Retinal pigment epithelial cell (primary cell): Measurements from ENCODE around the gene ARSB.

ENCODE experiments used
- DNase-seq: peaks from one replicate; pipeline ENCODE4 v3.0.0-alpha.2; 2010; ENCODE audit warnings: low read depth
- H3K4me3 ChIP-seq: 2 replicates; pipeline ENCODE4 v1.5.1; 2011; ENCODE audit warnings: mild to moderate bottlenecking, low read length, control low read depth, moderate library complexity
- TF ChIP-seq, protein P1 (sequence below): conservative IDR thresholded peaks from 2 replicates; pipeline ENCODE4 v1.5.1; 2011; ENCODE audit warnings: low read depth, low read length, control low read depth, inconsistent platforms

ARSB gene

DNA sequence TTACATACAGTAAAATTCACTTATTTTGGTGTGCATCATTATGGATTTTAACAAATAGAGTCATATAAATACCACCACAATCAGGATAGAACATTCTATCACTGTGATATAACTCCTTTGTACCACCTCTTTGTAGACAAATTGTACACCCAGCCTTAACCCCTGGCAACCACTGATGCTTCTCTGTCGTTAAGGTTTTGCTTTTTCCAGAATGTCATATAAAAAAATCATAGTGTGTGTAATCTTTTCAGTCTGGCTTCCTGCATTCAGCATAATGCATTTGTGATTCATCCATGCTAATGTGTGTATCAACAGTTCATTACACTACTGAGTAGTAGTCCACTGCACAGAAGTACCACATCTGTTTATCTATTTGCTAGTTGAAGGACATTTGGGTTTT lies 81.2 kb downstream of the ARSB start:
- TF ChIP-seq, protein P1, sequence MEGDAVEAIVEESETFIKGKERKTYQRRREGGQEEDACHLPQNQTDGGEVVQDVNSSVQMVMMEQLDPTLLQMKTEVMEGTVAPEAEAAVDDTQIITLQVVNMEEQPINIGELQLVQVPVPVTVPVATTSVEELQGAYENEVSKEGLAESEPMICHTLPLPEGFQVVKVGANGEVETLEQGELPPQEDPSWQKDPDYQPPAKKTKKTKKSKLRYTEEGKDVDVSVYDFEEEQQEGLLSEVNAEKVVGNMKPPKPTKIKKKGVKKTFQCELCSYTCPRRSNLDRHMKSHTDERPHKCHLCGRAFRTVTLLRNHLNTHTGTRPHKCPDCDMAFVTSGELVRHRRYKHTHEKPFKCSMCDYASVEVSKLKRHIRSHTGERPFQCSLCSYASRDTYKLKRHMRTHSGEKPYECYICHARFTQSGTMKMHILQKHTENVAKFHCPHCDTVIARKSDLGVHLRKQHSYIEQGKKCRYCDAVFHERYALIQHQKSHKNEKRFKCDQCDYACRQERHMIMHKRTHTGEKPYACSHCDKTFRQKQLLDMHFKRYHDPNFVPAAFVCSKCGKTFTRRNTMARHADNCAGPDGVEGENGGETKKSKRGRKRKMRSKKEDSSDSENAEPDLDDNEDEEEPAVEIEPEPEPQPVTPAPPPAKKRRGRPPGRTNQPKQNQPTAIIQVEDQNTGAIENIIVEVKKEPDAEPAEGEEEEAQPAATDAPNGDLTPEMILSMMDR, result no peak
- no peak for DNase-seq
- no peak overlapping the region for H3K4me3 ChIP-seq

DNA sequence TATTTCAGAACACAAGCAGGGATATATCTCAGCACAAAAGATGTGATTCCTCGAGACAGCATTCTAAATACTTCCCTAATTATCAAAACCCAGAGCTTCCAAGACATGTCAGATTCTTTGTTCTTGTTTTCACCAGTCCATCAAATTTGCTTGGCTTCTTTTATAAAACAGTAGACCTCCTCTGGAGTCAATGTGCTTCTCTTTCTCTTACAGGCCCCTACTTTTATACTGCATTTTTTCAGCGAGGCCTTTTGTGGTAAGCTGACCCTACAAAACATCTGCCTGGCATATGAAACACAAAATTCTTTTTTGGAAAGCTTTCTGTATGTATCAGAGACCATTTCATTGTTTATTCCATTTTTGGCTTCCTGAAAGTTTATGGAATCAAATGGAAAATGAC lies 81.8 kb downstream of the ARSB start:
- TF ChIP-seq, protein P1, result no peak
- no peak for DNase-seq
- no peak overlapping the region for H3K4me3 ChIP-seq

DNA sequence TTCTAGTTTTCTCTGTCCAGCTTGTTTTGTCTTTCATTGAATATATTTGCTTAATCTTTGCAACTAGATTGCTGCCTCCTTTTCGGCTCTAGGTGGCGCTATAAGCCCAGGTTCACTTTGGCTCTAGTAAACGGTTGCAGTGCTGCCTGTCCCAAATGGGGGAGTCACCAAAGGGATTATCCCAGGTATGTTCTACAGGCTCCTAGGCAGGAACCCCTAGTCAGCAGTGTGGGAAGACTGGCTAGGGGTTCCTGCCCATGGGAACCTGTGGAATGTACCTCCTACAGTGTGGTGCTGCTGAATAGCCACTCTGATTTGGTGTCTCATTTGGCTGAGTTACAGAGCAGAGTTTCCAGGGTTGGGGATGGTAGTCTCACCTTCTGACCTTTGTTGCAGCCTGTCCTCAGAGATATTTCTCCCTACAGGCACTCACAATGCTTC lies 85.2 kb downstream of the ARSB start:
- no peak for DNase-seq
- H3K4me3 ChIP-seq, result no peak overlapping the region
- TF ChIP-seq, protein P1, result peak; percentile 86

DNA sequence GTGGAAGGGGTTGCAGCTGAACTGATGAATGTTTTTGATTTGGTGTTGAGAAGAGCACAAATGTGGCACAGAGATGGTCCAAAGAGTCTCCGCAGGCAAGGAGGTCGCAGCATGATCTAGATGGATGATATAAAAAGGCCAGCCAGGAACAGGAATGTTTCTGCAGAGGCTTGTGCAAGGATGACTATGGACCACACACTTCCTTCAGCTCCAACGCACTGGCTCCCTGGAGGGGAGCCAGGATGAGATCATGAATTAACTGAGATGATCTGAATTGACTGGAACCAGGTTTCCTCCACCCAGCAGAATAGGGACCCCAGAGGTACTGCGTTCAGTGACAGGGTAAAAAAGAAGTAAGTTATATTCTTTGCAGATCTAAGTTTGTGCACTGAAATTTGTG lies 89.0 kb downstream of the ARSB start:
- H3K4me3 ChIP-seq, result no peak overlapping the region
- TF ChIP-seq, protein P1, result no peak
- DNase-seq, result no peak

DNA sequence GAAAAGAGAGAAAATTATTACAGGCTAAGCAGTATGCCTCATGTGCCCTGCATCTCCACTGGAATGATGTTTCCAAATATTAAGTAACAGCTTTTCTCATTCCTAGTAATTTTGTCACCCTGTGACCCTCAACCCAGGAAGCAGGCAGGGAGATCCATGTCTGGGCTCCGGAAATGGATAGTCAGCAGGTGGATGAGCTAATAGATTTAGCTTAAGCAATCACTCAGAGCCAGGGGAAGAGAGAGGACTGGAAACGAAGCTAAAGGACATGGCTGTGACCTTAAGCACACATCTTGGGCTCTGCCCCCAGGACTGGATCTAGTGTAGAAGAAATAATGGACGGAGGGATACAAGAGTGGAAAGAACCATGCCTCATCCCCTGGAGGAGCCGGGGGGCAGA lies 89.5 kb downstream of the ARSB start:
- DNase-seq, result no peak
- TF ChIP-seq, protein P1, result no peak
- no peak overlapping the region for H3K4me3 ChIP-seq

DNA sequence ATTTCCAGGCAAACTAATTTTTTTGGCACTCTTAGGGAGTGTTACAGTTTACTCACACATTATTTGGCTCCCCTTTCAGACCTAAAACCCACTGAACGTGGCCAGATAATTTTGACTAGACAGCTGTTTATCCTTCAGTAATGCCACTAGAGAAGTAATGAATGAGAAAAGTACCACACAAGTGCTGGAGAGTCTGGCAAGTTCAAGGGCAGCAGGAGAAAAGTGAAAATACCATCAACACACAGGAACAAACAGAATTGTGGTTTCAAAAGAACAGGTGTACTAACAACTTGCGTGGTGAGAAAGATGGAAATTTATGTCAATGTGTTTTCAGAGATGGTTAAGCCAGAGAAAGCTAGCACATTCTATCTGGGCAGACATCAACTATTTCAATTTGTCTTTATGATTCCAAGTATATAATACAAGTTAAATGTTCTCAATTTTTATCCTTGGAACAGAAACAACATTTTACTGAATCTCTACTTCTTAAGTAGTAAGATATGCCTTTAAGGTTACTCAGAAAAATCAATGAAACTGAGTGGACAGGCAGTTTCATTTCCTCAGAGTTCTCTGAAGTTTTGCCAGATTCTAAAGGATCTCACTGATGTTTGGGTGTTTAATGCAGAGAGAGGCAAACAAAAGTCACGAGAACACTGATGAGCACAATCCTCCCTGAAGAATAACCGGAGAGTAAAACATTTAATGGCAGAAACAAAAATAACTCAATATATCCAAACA lies 91.0 kb downstream of the ARSB start:
- no peak overlapping the region for H3K4me3 ChIP-seq
- TF ChIP-seq, protein P1, result no peak
- DNase-seq, result no peak

DNA sequence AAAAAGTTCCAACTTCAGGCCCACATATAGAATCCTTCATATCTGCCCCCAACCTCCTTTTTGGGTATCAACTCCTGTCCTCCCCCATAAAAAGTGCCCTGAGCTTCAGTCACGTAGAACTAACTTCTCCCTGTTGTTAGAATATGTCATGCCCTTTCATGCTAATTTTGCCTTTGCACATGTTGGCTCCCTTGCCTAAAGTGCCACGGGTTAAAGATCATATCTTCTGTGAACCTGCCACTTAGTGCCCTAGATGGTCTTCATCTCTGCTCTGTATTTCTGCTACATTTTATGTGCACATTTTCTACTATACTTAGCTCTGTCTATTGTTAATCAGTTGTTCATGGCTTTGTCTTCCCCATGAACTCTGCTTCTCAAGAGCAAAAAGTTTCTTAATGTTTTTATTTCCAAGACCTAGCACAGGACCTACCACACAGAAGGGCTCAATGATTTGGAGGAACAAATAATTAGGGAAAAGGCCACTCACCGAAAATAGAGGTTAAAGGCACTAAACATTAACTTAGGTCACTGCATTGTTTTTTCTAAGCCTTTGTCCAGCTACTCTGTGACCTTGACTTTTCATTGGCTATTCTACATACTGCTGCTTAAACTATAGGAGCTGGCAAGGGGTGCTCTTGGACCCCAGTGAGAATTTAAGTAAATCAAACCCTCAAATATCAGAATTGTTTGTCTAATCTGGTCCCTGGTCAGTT lies 94.3 kb downstream of the ARSB start:
- no peak for DNase-seq
- TF ChIP-seq, protein P1, result no peak
- H3K4me3 ChIP-seq, result no peak overlapping the region
